ENCODE data around the gene CCDC77. TPM values are rescaled to one million over a fixed set of nuclear protein-coding genes. Genes with fewer than 3 reads are reported as not detected.
"Not testable (repeated sequence)": the region's sequence is repeated elsewhere in the genome, so short reads cannot be mapped to it uniquely, and the experiment has no call there.

CCDC77 gene
- total RNA-seq, 1 experiment from 2014 or later = 20.4 TPM

DNA sequence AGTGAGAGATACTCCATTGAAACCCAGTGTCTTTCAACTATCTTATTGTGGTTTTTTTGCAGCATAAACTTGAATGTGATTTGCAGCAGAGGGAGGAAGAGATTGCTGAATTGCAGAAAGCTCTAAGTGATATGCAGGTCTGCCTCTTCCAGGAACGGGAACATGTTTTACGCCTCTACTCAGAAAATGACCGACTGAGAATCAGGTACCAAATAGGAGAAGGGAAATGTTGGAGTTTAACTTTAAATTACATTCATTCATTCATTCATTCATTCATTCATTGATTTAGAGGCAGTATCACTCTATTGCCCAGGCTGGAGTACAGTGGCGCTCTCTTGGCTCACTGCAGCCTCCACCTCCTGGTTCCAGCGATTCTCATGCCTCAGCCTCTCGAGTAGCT, 17.0 kb downstream of the CCDC77 start:
- Histone ChIP-seq H3K9me2 (ENCODE audit: insufficient read depth) (no peaks in the 10 kb centered on the region), H4K20me1 (ENCODE audit: insufficient read depth) (no peaks in the 10 kb centered on the region), H3K4me3 (no peak overlapping the region), H3K27ac (no peak overlapping the region), H3F3A (ENCODE audit: insufficient read depth, low read depth) (no peaks in the 10 kb centered on the region), H3K4me2 (no peak overlapping the region), H3K9me3 (ENCODE audit: insufficient read depth, low read depth) (no peaks in the 10 kb centered on the region), H3K27me3 (ENCODE audit: insufficient read depth, low read depth) (no peaks in the 10 kb centered on the region), H3K4me1 (replicated peaks; ENCODE audit: insufficient read depth) (no peaks in the 10 kb centered on the region), H2AFZ (no peak overlapping the region), H3K79me2 (ENCODE audit: low read depth) (no peaks in the 10 kb centered on the region), H3K36me3 (ENCODE audit: low read depth) (peaks cover 13% of the 10 kb centered on the region)
- no TSS peak for BruUV-seq (replicated peaks)
- ChIA-PET CTCF (no interaction called here), POLR2A (ENCODE audit: unreplicated experiment) (no interaction called here)
- TF ChIP-seq, protein P1, sequence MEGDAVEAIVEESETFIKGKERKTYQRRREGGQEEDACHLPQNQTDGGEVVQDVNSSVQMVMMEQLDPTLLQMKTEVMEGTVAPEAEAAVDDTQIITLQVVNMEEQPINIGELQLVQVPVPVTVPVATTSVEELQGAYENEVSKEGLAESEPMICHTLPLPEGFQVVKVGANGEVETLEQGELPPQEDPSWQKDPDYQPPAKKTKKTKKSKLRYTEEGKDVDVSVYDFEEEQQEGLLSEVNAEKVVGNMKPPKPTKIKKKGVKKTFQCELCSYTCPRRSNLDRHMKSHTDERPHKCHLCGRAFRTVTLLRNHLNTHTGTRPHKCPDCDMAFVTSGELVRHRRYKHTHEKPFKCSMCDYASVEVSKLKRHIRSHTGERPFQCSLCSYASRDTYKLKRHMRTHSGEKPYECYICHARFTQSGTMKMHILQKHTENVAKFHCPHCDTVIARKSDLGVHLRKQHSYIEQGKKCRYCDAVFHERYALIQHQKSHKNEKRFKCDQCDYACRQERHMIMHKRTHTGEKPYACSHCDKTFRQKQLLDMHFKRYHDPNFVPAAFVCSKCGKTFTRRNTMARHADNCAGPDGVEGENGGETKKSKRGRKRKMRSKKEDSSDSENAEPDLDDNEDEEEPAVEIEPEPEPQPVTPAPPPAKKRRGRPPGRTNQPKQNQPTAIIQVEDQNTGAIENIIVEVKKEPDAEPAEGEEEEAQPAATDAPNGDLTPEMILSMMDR (conservative IDR thresholded peaks at IDR 0.05) = no peak
- no peak for TF ChIP-seq EZH2 (IDR thresholded peaks at IDR 0.05; ENCODE audit: low read depth)
- intact Hi-C loops (cut with micrococcal nuclease; ENCODE audit: unreplicated experiment) = no loop called here
- DNase-seq = no peak

DNA sequence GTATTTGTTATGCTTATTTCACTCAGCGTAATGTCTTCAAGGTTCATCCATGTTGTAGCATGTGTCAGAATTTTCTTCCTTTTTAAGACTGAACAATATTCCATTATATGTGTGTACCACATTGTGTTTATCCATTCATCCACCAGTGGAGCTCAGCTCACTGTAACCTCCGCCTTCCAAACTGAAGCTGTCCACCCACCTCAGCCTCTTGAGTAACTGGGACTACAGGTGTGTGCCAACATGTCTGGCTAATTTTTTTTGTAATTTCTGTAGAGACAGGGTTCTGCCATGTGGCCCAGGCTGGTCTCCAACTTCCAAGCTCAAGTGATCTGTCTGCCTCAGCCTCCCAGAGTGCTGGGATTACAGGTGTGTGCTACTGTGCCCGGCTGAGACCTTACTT, 21.1 kb downstream of the CCDC77 start:
- no peaks in the 10 kb centered on the region for H3F3A ChIP-seq (ENCODE audit: insufficient read depth, low read depth)
- H3K36me3 ChIP-seq (ENCODE audit: low read depth) = peaks cover 8% of the 10 kb centered on the region
- POLR2A ChIA-PET (ENCODE audit: unreplicated experiment) = no interaction called here
- no peak overlapping the region for H3K27ac ChIP-seq
- no peaks in the 10 kb centered on the region for H3K4me1 ChIP-seq (replicated peaks; ENCODE audit: insufficient read depth)
- no peak overlapping the region for H2AFZ ChIP-seq
- H3K9me3 ChIP-seq (ENCODE audit: insufficient read depth, low read depth) = no peaks in the 10 kb centered on the region
- intact Hi-C loops (cut with micrococcal nuclease; ENCODE audit: unreplicated experiment) = no loop called here
- no peak for TF ChIP-seq EZH2 (IDR thresholded peaks at IDR 0.05; ENCODE audit: low read depth)
- TF ChIP-seq, protein P1 (conservative IDR thresholded peaks at IDR 0.05) = no peak
- H3K9me2 ChIP-seq (ENCODE audit: insufficient read depth) = no peaks in the 10 kb centered on the region
- no peaks in the 10 kb centered on the region for H3K27me3 ChIP-seq (ENCODE audit: insufficient read depth, low read depth)
- H4K20me1 ChIP-seq (ENCODE audit: insufficient read depth) = no peaks in the 10 kb centered on the region
- H3K4me3 ChIP-seq = no peak overlapping the region
- H3K4me2 ChIP-seq = no peak overlapping the region
- no TSS peak for BruUV-seq (replicated peaks)
- CTCF ChIA-PET = no interaction called here
- no peaks in the 10 kb centered on the region for H3K79me2 ChIP-seq (ENCODE audit: low read depth)
- DNase-seq = no peak

DNA sequence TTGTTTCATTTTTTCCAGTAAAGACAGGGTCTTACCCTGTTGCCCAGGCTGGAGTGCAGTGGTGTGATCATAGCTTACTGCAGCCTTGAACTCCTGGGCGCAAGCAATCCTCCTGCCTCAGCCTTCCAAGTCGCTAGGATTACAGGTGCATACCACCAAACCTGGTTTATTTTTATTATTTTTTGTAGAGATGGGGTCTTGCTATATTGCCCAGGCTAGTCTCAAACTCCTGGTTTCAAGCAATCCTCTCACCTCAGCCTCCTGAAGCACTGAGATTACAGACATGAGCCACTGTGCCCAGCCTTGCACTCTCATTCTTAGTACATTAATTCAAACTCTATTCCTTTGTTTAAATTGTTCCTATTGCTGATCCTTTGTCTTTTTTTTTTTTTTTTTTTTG, 34.3 kb downstream of the CCDC77 start:
- CTCF ChIA-PET; H3K27ac ChIP-seq; POLR2A ChIA-PET (ENCODE audit: unreplicated experiment): not testable (repeated sequence)

GRCh38 chr12:442235-442884, 40.9 kb downstream of the CCDC77 start:
- DNase-seq = peak in 1 of 2 experiments; percentile 60
- H3K79me2 ChIP-seq (ENCODE audit: low read depth) = no peaks in the 10 kb centered on the region
- H3K9me2 ChIP-seq (ENCODE audit: insufficient read depth) = no peaks in the 10 kb centered on the region
- H3K4me1 ChIP-seq (replicated peaks; ENCODE audit: insufficient read depth) = no peaks in the 10 kb centered on the region
- no peaks in the 10 kb centered on the region for H4K20me1 ChIP-seq (ENCODE audit: insufficient read depth)
- no peak overlapping the region for H3K4me2 ChIP-seq
- intact Hi-C loops (cut with micrococcal nuclease; ENCODE audit: unreplicated experiment) = loop anchor here (2.0 to 10.0 kb wide), 2 partner anchors 104 to 672 kb away; no protein-coding TSS in a partner anchor
- TF ChIP-seq, protein P1 (conservative IDR thresholded peaks at IDR 0.05) = peak; percentile 95
- no peak for TF ChIP-seq EZH2 (IDR thresholded peaks at IDR 0.05; ENCODE audit: low read depth)
- H3K27me3 ChIP-seq (ENCODE audit: insufficient read depth, low read depth) = no peaks in the 10 kb centered on the region
- no peak overlapping the region for H3K4me3 ChIP-seq
- POLR2A ChIA-PET (ENCODE audit: unreplicated experiment) = interaction anchor here (0.7 kb wide), 1 partner anchor 127 kb away, joined by 3 read pairs; no protein-coding TSS in a partner anchor
- no TSS peak for BruUV-seq (replicated peaks)
- no peaks in the 10 kb centered on the region for H3F3A ChIP-seq (ENCODE audit: insufficient read depth, low read depth)
- H2AFZ ChIP-seq = no peak overlapping the region
- CTCF ChIA-PET = interaction anchor here (0.5 to 1.6 kb wide), 9 partner anchors 40 to 1349 kb away, joined by 3 to 16 read pairs (median 4); partner anchors contain the start of gene CCDC77
- H3K9me3 ChIP-seq (ENCODE audit: insufficient read depth, low read depth) = no peaks in the 10 kb centered on the region
- H3K36me3 ChIP-seq (ENCODE audit: low read depth) = no peaks in the 10 kb centered on the region
- H3K27ac ChIP-seq = no peak overlapping the region

More for the DNA sequence above, 34.3 kb downstream of the CCDC77 start:
- BruUV-seq (replicated peaks); H3K79me2 ChIP-seq (ENCODE audit: low read depth); H2AFZ ChIP-seq; intact Hi-C loops (cut with micrococcal nuclease; ENCODE audit: unreplicated experiment); H3K9me2 ChIP-seq (ENCODE audit: insufficient read depth); H3K4me1 ChIP-seq (replicated peaks; ENCODE audit: insufficient read depth); H4K20me1 ChIP-seq (ENCODE audit: insufficient read depth); DNase-seq; H3K36me3 ChIP-seq (ENCODE audit: low read depth); H3F3A ChIP-seq (ENCODE audit: insufficient read depth, low read depth); H3K9me3 ChIP-seq (ENCODE audit: insufficient read depth, low read depth); H3K27me3 ChIP-seq (ENCODE audit: insufficient read depth, low read depth); H3K4me2 ChIP-seq; H3K4me3 ChIP-seq: not testable (repeated sequence)
